ENCODE measurements around the gene NHERF1. TPM values are rescaled to one million over a fixed set of nuclear protein-coding genes. Genes with fewer than 3 reads are reported as not detected.

The NHERF1 gene
- total and polyA plus RNA-seq, 2 donors (not counting 1 experiment from before 2014, with no cell fraction given) = 56.2 to 81.8 TPM

DNA sequence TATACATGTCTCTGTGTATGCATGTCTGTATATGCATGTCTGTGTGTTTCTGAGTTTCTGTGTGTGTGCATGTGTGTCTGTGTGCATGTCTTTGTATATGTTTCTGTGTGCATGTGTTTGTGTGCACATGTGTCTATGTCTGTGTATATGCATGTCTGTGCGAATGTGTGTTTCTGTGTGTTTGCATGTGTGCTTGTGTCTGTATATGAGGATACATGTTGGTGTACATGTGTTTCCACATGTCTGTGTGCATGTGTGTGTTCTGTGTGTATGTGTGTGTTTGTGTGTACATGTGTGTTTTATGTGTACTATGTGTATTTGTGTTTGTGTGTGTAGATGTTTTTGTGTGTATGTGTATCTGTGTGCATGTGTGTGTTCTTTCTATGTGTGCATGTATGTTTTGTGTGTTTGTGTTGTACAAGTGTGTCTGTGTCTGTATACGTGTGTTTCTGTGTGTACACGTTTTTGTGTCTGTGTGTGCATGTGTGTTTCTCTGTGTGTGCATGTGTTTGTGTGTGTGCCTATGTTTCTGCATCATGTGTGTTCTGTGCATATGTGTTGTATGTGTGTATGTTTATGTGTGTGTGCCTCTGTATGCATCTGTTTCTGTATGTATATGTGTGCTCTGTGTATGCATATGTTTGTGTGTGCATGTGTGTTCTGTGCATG lies 20.3 kb upstream of the NHERF1 start:
- no peak for ATAC-seq (ENCODE audit: low read depth)
- H3K27me3 Mint-ChIP-seq = no peaks in the 10 kb centered on the region

DNA sequence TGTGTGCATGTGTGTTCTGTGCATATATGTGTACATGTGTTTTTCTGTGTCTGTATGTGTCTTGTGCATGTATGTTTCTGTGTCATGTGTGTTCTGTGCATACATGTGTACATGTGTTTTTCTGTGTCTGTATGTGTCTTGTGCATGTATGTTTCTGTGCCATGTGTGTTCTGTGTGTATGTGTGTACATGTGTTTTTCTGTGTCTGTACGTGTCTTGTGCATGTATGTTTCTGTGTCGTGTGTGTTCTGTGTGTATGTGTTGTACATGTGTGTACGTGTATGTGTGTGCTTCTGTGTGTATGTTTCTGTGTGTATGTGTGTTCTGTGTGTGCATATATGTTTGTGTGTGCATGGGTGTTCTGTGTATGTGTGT lies 19.7 kb upstream of the NHERF1 start:
- no peak overlapping the region for H3K27ac ChIP-seq (ENCODE audit: low read length in 2 of 2)
- peaks cover 13 to 36% of the 10 kb centered on the region in 2 donors for H3K4me1 ChIP-seq (ENCODE audit: control insufficient read depth in 2 of 2, insufficient read depth in 2 of 2, low read length in 2 of 2)
- intact Hi-C loops (cut with micrococcal nuclease) = no loop called here
- H3K4me1 Mint-ChIP-seq = peaks cover 17% of the 10 kb centered on the region
- TF ChIP-seq, protein P1, sequence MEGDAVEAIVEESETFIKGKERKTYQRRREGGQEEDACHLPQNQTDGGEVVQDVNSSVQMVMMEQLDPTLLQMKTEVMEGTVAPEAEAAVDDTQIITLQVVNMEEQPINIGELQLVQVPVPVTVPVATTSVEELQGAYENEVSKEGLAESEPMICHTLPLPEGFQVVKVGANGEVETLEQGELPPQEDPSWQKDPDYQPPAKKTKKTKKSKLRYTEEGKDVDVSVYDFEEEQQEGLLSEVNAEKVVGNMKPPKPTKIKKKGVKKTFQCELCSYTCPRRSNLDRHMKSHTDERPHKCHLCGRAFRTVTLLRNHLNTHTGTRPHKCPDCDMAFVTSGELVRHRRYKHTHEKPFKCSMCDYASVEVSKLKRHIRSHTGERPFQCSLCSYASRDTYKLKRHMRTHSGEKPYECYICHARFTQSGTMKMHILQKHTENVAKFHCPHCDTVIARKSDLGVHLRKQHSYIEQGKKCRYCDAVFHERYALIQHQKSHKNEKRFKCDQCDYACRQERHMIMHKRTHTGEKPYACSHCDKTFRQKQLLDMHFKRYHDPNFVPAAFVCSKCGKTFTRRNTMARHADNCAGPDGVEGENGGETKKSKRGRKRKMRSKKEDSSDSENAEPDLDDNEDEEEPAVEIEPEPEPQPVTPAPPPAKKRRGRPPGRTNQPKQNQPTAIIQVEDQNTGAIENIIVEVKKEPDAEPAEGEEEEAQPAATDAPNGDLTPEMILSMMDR (IDR thresholded peaks at IDR 0.05) = no peak
- no peak for TF ChIP-seq EZH2 (IDR thresholded peaks at IDR 0.05; ENCODE audit: borderline replicate concordance, insufficient read depth, low read depth, low read length, poor library complexity, severe bottlenecking)
- ATAC-seq (ENCODE audit: low read depth) (no peak), DNase-seq (no peak)
- H3K9me3 Mint-ChIP-seq (ENCODE audit: insufficient read depth) = no peaks in the 10 kb centered on the region
- CTCF ChIA-PET = no interaction called here
- H3K9me3 ChIP-seq (ENCODE audit: control extremely low read depth in 1 of 3, control insufficient read depth in 2 of 3, insufficient read depth in 1 of 3, low read length in 2 of 3) = no peaks in the 10 kb centered on the region
- H3K27me3 ChIP-seq (replicated peaks in 1 of 4; ENCODE audit: control extremely low read depth in 1 of 4, control insufficient read depth in 3 of 4, insufficient read depth in 4 of 4, low read length in 3 of 4) = peaks cover 0 to 10% (median 0%) of the 10 kb centered on the region in 4 experiments
- POLR2A ChIA-PET = no interaction called here
- H3K27ac Mint-ChIP-seq = no peak overlapping the region
- no peaks in the 10 kb centered on the region for H4K20me1 ChIP-seq (ENCODE audit: control insufficient read depth, insufficient read depth, low read length, poor library complexity, severe bottlenecking)
- H3K9ac ChIP-seq (ENCODE audit: low read length) = no peak overlapping the region
- no peak overlapping the region for H3K4me3 Mint-ChIP-seq
- no peak overlapping the region for H2AFZ ChIP-seq (ENCODE audit: insufficient read depth, low read depth, low read length, poor library complexity, severe bottlenecking)
- no peak overlapping the region for H3K4me3 ChIP-seq (ENCODE audit: control extremely low read depth in 1 of 5, extremely low read depth in 1 of 5, insufficient read depth in 1 of 5, low read depth in 2 of 5, low read length in 4 of 5)
- H3K36me3 ChIP-seq (replicated peaks in 1 of 2; ENCODE audit: control extremely low read depth in 1 of 2, control insufficient read depth in 1 of 2, extremely low read depth in 1 of 2, insufficient read depth in 2 of 2, low read length in 1 of 2) = no peaks in the 10 kb centered on the region
- no peaks in the 10 kb centered on the region for H3K79me2 ChIP-seq (ENCODE audit: control insufficient read depth, insufficient read depth, low read length)
- WGBS (ENCODE audit: insufficient coverage) = 100% methylated on average over 3 of the region's 3 CpGs
- no peak overlapping the region for H3K4me2 ChIP-seq (replicated peaks; ENCODE audit: low read depth, low read length, poor library complexity, severe bottlenecking)
- no peaks in the 10 kb centered on the region for H3K27me3 Mint-ChIP-seq

More for the DNA sequence above, 20.3 kb upstream of the NHERF1 start:
- Mint-ChIP-seq H3K4me3 (no peak overlapping the region), H3K4me1 (peaks cover 17% of the 10 kb centered on the region), H3K9me3 (ENCODE audit: insufficient read depth) (no peaks in the 10 kb centered on the region), H3K27ac (no peak overlapping the region)
- Histone ChIP-seq H3K9me3 (ENCODE audit: control extremely low read depth in 1 of 3, control insufficient read depth in 2 of 3, insufficient read depth in 1 of 3, low read length in 2 of 3) (no peaks in the 10 kb centered on the region), H4K20me1 (ENCODE audit: control insufficient read depth, insufficient read depth, low read length, poor library complexity, severe bottlenecking) (no peaks in the 10 kb centered on the region), H3K9ac (ENCODE audit: low read length) (no peak overlapping the region), H3K79me2 (ENCODE audit: control insufficient read depth, insufficient read depth, low read length) (no peaks in the 10 kb centered on the region), H3K4me3 (ENCODE audit: control extremely low read depth in 1 of 5, extremely low read depth in 1 of 5, insufficient read depth in 1 of 5, low read depth in 2 of 5, low read length in 4 of 5) (no peak overlapping the region), H3K4me1 (ENCODE audit: control insufficient read depth in 2 of 2, insufficient read depth in 2 of 2, low read length in 2 of 2) (peaks cover 13 to 36% of the 10 kb centered on the region in 2 donors), H3K36me3 (replicated peaks in 1 of 2; ENCODE audit: control extremely low read depth in 1 of 2, control insufficient read depth in 1 of 2, extremely low read depth in 1 of 2, insufficient read depth in 2 of 2, low read length in 1 of 2) (no peaks in the 10 kb centered on the region), H3K4me2 (replicated peaks; ENCODE audit: low read depth, low read length, poor library complexity, severe bottlenecking) (no peak overlapping the region), H2AFZ (ENCODE audit: insufficient read depth, low read depth, low read length, poor library complexity, severe bottlenecking) (no peak overlapping the region), H3K27ac (ENCODE audit: low read length in 2 of 2) (no peak overlapping the region), H3K27me3 (replicated peaks in 1 of 4; ENCODE audit: control extremely low read depth in 1 of 4, control insufficient read depth in 3 of 4, insufficient read depth in 4 of 4, low read length in 3 of 4) (peaks cover 0 to 10% (median 0%) of the 10 kb centered on the region in 4 experiments)
- POLR2A ChIA-PET = no interaction called here
- TF ChIP-seq, protein P1 (IDR thresholded peaks at IDR 0.05) = no peak
- TF ChIP-seq EZH2 (IDR thresholded peaks at IDR 0.05; ENCODE audit: borderline replicate concordance, insufficient read depth, low read depth, low read length, poor library complexity, severe bottlenecking) = no peak
- 100% methylated on average over 3 of the region's 3 CpGs for WGBS (ENCODE audit: insufficient coverage)
- no peak for DNase-seq
- intact Hi-C loops (cut with micrococcal nuclease) = no loop called here
- CTCF ChIA-PET = no interaction called here
